Cardiac muscle cell (in vitro differentiated cells and primary cell): ENCODE measurements around the gene CFAP52. TPM values are rescaled to one million over a fixed set of nuclear protein-coding genes. Genes with fewer than 3 reads are reported as not detected.

Experiments
- DNase-seq, 2 donors: peaks; one replicate each; pipeline versions ENCODE4 v3.0.0 to v3.0.0-alpha.2; 2010 to 2017; ENCODE audit warnings: low read depth in 1 of 2, low spot score in 1 of 2
- H3K27ac ChIP-seq: fragments of 200-600 bp; sonication (generic); 2 replicates; pipeline ENCODE4 v1.5.1; 2016
- H3K27me3 ChIP-seq: fragments of 200-600 bp; sonication (generic); 2 replicates; pipeline ENCODE4 v1.6.0; 2016; ENCODE audit warnings: control low read depth
- H3K36me3 ChIP-seq: fragments of 200-600 bp; sonication (generic); 2 replicates; pipeline ENCODE4 v1.5.1; 2016; ENCODE audit warnings: control low read depth
- H3K4me1 ChIP-seq: fragments of 200-600 bp; sonication (generic); 2 replicates; pipeline ENCODE4 v1.8.1; 2017; ENCODE audit warnings: low read depth, mild to moderate bottlenecking, mixed run types
- H3K4me3 ChIP-seq: fragments of 200-600 bp; sonication (generic); 2 replicates; pipeline ENCODE4 v1.5.1; 2016; ENCODE audit warnings: mild to moderate bottlenecking
- H3K9me3 ChIP-seq: fragments of 200-600 bp; sonication (generic); 2 replicates; pipeline ENCODE4 v1.5.1; 2017; ENCODE audit warnings: low read depth, mild to moderate bottlenecking, control low read depth
- CTCF ChIP-seq: IDR thresholded peaks from 2 replicates; pipeline ENCODE4 v1.5.1; 2012; ENCODE audit warnings: low read depth, mild to moderate bottlenecking, low read length
- polyA plus RNA-seq: library from polyadenylated mRNA; unstranded; fragments of >200 nt; fragmentation: Nextera tagmentation; extraction: Ambion mirVana; gene quantifications from 2 replicates; pipeline ENCODE4 v1.2.1, GENCODE V29; 2016
- total RNA-seq: library from RNA; depleted of rRNA; stranded (reverse); fragments of >200 nt; gene quantifications from 2 replicates; pipeline ENCODE4 v1.2.3, GENCODE V29; 2016

Gene CFAP52
- total and polyA plus RNA-seq, 2 experiments from 2014 or later: 0.50 TPM; not detected in 1

GRCh38 chr17:9533441-9533840 is 43.0 kb upstream of the CFAP52 start:
- H3K9me3 ChIP-seq: no peaks in the 10 kb centered on the region
- no peak for TF ChIP-seq CTCF
- DNase-seq: no peak

GRCh38 chr17:9536061-9536460 is 40.4 kb upstream of the CFAP52 start:
- Histone ChIP-seq H3K9me3 (no peaks in the 10 kb centered on the region), H3K27me3 (no peaks in the 10 kb centered on the region), H3K4me1 (peaks cover under 1% of the 10 kb centered on the region), H3K27ac (no peak overlapping the region), H3K36me3 (no peaks in the 10 kb centered on the region), H3K4me3 (no peak overlapping the region)
- DNase-seq: no peak
- TF ChIP-seq CTCF: no peak

More at GRCh38 chr17:9533441-9533840, 43.0 kb upstream of the CFAP52 start:
- H3K27me3 ChIP-seq: no peaks in the 10 kb centered on the region
- peaks cover 3% of the 10 kb centered on the region for H3K4me1 ChIP-seq
- H3K4me3 ChIP-seq: no peak overlapping the region
- H3K27ac ChIP-seq: no peak overlapping the region
- no peaks in the 10 kb centered on the region for H3K36me3 ChIP-seq

GRCh38 chr17:9537177-9537776 is 39.2 kb upstream of the CFAP52 start:
- TF ChIP-seq CTCF: no peak
- no peaks in the 10 kb centered on the region for H3K27me3 ChIP-seq
- no peaks in the 10 kb centered on the region for H3K9me3 ChIP-seq
- H3K36me3 ChIP-seq: no peaks in the 10 kb centered on the region
- H3K27ac ChIP-seq: no peak overlapping the region
- no peak overlapping the region for H3K4me3 ChIP-seq
- no peaks in the 10 kb centered on the region for H3K4me1 ChIP-seq
- DNase-seq: no peak

GRCh38 chr17:9538626-9539025 is 37.8 kb upstream of the CFAP52 start:
- no peak overlapping the region for H3K4me3 ChIP-seq
- no peaks in the 10 kb centered on the region for H3K27me3 ChIP-seq
- DNase-seq: no peak
- no peaks in the 10 kb centered on the region for H3K4me1 ChIP-seq
- H3K27ac ChIP-seq: no peak overlapping the region
- no peaks in the 10 kb centered on the region for H3K36me3 ChIP-seq
- H3K9me3 ChIP-seq: no peaks in the 10 kb centered on the region
- no peak for TF ChIP-seq CTCF

GRCh38 chr17:9541718-9542117 is 34.7 kb upstream of the CFAP52 start:
- no peaks in the 10 kb centered on the region for H3K27me3 ChIP-seq
- DNase-seq: no peak
- H3K9me3 ChIP-seq: no peaks in the 10 kb centered on the region
- H3K4me3 ChIP-seq: no peak overlapping the region
- no peaks in the 10 kb centered on the region for H3K36me3 ChIP-seq
- TF ChIP-seq CTCF: no peak
- no peak overlapping the region for H3K27ac ChIP-seq
- H3K4me1 ChIP-seq: no peaks in the 10 kb centered on the region
